ENCODE results near the gene NAALADL2.
"Not testable (repeated sequence)": the region's sequence is repeated elsewhere in the genome, so short reads cannot be mapped to it uniquely, and the experiment has no call there.

NAALADL2 gene

DNA sequence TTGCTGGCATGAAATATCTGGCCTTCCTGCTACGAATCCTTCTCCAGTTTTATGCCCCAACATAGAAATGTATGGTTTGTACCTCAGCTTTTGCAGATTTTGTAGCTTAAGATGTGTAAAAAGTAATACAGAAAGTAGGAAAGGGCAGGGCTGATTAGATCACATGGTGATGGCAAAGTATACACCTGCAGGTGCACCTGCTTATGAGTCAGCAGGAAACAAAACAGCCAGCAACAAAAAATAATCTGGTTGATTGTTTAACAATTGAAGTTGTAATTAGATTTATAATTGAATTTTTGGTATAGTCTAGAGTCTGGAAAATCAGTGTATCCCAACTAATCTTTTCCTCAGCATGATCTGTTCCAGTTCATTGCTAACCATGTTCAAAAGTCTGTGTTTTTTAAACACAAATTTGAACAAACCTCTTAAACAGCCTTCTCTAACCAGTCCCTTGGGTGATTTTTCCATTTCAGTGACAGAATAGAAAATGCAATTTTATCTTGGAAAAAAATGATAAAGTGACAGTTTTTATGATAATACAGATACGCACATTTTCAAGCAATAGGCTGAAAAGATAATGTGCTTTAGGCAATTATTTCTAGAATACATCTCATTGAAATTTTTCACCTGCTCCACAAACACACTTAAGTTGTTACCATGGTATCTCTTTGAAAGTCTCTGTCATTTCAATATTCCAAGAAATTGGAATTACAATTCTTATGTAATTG, 477.4 kb downstream of the NAALADL2 start:
- DNase-seq = no peak

DNA sequence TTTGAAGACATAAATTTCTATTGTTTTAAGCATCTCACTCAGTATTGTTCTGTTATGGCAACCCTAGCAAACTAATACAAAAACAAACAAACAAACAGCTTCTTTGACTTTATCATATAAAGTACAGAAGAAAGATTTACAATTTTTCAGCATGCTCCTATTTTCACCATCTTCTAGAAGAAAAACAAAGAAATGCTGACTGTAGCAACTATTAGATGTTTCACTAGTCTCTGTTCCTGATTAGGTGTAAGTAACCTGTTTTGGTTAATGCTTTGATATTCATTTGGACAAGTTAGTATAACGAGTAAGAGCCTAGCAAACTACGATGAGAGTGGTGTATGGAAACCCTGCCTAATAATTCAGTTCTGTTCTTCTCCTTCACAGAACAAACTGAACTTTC, 478.5 kb downstream of the NAALADL2 start:
- DNase-seq = no peak

DNA sequence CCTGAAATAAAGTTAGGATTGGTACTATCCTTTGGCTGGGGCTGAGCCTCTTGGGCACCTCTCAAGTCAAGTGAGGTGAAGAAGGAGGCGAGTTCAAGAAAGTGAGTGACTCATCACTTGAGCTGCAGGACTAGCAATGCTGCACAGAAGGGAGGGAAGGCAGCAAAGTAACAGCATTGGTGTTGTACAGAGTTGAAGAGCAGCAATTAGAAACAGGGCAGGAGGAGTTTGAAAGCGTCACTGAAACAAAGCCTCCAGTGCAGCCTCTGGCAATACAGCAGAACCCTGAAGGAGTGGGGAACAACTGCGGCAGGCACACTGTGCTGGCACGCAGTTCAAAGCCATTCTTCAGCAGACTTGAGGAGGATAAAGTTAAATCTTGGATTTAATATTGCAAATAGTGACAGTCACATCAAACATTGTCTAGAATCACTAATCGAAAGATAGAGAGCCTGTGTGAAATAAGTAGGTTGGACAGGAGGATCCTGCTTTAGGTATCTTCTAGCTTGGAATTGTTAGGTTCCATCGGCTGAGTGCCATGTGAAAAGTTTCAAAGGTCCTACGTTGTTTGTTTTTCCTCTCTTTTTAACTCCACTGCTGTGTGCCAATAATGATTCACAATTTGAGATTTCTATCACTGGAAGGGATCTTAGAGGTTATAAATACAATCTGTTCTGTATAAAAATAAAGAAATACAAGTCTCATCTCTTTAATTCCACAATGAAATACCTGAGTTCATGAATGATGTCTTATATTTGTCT, 479.8 kb downstream of the NAALADL2 start:
- peak; percentile 14 for DNase-seq

DNA sequence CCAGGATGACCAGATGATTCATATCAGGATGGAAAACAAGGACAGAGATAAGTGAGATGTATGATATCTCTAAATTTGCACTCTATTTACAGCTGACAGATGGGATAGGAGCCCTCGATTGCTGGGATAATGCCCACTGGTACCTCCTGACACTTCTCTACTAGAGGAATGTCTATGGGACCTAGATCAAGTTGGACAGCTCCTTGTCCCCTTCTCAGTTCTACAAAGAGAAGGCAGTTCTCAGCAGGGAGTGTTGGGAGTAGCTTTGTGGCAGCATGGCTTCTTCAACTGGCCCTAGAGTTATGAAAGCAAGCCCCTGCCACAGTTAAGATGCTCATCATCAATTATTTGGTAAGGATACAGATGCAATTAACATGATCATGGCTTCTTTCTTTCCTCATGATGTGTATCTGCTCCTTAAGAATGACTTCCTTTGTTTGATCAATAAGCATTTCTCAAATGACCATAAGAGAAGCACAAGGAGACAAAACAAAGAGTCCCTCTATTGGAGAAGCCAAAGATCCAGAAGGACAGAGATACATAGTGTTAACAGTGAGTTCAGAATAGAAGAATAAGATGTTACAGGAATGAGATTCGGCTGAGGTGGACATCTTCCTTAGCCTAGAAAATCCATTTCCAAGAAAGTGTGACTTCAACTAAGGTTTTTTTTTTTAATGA, 481.3 kb downstream of the NAALADL2 start:
- no peak for DNase-seq

DNA sequence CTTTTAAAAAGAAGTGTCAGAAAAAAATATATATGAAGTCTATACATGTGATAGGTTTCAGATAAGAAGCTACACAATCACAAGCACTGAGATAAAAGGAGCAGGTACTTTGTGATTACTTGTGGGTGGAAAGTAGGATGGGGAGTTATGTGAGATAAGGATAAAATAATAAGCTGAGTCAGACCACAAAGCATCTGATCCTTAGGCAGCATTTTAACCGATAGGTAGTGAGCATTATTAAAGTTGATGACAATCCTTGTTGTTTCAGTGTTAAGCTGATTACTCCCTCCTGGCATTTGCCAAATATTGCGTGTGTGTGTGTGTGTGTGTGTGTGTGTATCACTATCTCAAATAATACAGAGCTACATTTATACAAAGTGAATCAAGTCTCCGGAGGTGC, 483.1 kb downstream of the NAALADL2 start:
- no peak for DNase-seq

DNA sequence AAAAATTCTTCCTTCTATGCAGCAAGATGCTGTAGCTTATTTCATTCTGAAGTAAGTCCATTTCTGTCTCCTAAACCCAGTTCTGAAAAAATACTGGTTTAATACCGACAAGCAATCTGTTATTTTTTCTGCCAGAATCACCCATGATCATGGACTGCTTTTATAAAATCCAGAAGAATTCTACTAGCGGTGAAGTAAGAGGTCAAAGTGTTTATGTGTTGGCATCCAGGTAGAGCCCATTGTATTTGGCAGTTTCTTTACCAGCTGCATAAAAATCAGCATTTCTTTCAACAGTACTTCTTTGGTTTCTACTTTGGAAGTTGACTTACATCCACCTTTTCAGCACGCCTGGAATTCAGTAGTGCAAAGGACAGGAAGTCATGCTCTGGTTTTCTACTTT, 484.8 kb downstream of the NAALADL2 start:
- no peak for DNase-seq

DNA sequence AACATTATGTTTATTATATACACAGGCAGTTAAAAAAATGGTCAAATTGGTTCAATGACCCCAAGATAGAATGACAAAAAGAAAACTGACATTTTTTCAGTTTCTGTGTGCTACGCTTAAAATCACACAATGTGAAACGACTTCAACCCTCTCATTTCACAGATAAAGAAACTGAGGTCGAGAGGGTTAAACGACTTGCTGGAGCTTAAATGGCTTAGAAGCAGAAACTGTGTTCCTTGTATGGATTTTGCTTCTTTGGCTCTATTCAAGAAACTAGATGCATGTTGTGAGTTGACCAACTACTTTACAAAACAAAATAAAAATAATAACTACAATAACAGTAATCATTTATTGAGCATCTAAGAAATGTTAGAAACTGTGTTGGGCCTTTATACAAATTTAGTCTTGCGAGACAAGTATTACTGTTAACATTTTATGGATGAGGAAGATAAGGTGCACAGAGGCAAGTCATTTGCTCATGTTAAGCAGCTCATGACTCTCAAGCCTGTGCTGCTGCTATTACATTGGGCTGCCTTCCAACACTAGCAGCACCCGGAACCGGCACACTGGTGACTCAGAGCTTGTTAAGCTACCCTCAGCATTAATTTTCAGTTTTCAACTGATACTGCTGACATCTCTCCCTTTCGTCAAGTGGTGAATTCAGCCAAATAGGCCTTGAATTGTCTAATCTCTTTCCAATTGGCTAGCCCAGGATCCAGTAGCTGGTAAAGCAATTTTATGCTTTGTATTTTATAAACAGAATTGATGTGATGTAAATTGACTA, 487.6 kb downstream of the NAALADL2 start:
- DNase-seq = peak; percentile 8

DNA sequence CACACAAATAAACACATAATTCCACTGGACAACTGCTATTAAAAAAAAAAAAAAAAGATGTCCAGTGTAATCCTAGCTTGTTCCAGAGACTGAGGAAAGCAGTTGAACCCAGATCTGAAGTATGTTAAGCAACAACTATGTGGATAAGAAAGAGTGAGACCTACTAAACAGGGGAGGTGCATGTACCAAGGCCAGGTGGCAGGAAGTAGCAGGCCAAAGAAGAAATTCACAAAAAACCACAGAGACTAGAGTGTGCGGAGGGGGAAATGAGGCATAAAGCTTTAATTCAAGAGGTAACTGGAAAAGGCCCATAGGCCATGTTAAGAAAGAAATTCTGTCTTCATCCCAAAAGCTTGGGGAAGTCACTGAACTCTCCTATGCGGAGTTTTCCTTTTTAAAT, 490.0 kb downstream of the NAALADL2 start:
- no peak for DNase-seq

DNA sequence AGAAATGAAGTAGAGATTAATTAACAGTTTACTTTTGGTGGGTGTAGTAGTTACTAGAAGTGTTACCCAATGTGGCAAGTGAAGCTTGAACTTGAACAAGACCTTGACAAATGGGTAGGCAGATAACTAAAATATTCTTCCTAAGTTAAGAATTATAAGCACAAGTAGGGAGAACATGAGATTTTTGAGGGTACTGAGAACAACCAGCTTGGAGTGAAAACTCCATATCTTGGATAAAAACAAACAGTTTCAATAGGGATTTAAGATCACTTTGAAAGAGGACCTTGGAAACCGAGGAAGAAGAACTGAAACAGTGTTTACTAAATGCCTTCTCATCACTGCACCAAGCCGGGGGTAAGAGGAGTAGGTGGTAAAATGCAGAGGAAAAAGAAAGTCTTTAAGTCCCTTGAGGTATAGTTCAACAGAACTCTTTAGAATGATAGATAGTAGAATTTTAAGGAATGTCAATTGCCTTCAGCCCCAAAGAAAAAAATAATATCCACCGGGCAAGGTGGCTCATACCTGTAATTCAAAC, 496.7 kb downstream of the NAALADL2 start:
- no peak for DNase-seq

DNA sequence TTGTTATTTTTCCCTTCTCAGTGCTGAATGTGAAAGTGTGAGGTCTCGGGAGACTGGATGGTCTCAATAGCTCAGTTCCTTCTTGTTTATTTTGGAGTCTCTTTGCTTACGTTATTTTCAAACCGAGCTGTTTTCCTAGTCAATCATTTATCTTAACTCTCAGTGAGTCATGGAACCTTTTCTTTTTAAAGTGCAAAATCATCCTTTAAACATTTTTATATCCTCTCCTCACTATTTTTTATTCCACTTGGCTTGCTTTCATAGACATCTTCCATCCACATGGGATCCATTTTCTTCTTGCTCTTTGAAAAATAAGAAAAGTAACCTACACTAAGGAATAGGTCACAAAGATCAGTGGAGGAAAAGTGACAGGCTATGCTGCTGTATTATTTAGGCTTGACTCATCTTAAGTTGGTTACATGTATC, 497.8 kb downstream of the NAALADL2 start:
- no peak for DNase-seq

DNA sequence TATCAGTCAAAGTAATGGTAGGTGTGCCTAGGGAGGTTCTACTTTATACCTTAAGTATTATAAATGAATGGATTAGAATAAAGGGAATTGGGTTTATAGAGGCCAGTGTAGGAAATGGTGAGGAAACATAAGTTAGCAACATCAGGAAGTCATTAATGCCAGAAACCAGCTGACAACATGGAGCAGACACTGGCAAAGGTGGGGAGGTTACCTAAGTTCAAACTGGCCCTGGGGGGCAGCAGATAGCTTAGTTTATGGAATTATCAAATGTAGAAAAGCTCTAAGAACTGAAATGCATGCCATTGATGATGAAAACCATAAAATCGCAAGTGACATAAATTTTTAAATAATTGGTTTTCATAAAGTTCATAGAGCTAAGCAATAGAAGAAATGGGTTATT, 498.6 kb downstream of the NAALADL2 start:
- no peak for DNase-seq

DNA sequence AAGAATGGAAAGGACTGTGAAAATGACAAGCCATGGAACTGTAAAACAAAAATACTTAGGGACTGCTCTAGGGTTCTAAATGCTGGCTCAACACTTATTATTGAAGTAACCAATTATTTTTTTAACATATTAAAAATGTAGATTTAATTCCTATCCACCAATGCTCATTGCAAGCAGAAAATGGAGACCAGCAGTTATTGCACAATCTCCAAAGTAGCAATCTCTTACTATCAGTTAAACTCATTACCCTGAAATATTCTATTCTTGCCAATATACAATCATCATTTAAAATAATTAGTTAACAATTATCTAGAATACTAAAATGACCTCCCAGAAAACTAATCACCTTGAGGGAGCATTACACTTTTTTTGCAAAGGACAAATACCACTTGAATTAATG, 499.8 kb downstream of the NAALADL2 start:
- no peak for DNase-seq

DNA sequence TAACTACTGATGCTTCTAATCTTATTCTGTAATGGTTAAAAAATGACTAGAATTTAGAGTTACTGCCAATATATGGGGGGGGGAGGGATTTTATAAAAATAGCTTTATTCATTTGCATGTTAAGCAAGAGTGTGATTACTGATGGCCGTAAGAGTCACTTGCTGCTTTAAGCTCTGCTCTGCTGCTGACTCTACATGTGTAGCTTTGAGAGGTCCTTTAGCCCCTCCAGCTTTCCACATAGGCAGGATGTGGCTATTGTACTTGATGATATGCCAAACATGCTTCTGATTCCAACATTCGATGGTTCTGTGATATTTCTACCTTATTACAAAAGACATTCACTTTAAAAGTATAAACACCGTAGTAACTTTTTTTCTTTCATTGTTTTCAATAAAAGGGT, 511.3 kb downstream of the NAALADL2 start:
- not testable (repeated sequence) for DNase-seq

DNA sequence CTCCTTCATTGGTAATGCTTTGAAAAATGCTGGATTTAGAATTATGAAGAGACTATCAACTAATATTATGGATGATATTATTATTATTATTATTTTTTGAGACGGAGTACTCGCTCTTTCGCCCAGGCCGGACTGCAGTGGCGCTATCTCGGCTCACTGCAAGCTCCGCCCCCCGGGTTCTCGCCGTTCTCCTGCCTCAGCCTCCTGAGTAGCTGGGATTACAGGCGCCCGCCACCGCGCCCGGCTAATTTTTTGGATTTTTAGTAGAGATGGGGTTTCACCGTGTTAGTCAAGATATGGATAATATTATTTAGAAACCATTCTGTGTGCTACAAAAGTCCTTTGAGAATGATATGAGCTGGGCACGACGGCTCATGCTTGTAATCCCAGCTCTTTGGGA, 512.1 kb downstream of the NAALADL2 start:
- not testable (repeated sequence) for DNase-seq

DNA sequence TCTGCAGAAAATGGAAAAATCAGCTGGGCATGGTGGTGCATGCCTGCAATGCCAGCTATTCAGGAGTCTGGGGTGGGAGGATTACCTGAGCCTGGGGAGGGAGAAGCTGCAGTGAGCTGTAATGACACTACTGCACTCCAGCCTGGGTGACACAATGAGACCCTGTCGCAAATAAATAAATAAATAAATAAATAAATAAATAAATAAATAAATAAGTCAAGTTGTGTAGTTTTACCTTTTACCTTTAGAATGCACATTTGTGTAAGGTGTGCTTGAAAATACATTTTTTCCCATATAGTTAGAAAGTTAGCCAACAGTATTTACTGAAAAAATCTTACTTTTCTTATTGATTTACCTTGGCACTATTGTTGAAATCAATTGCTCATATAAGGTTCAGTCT, 515.6 kb downstream of the NAALADL2 start:
- no peak for DNase-seq

DNA sequence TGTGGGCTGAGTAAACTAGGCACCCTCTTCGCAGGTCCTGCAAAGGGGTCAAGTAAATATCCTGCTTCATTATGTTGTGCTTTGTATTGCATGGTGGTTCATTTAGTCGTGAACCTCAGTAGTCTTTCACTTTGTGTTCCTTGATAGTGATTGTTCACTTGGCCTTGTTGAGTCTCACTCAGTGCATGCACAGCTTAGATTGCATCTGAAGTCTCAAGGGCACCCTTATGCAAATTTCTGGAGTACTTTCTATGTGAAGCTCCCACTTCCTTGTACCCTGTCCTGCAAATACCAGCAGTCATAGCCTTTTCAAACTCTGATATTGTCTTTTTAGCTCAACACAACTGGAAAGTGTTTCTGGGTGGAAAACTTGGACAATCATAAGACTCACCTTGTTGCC, 519.2 kb downstream of the NAALADL2 start:
- no peak for DNase-seq

DNA sequence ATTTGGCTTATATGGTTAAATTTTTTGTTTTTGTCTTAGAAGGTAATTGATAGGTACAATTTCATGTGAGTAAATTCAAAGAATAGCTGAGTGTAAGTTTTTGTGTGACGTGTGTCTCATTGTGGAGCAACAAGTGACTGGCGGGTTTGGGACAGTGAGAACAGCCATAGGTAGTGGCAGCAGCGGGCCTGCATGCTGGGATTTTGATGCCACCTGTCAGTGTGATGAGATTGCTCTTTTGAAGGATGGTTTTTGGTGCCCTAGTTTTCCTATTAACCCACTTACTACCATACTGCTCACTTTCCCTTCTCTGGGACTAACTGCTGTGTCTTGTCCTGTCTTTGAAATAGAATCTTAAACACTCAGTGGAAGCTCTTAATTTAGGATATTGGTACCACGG, 522.6 kb downstream of the NAALADL2 start:
- peak; percentile 75 for DNase-seq

DNA sequence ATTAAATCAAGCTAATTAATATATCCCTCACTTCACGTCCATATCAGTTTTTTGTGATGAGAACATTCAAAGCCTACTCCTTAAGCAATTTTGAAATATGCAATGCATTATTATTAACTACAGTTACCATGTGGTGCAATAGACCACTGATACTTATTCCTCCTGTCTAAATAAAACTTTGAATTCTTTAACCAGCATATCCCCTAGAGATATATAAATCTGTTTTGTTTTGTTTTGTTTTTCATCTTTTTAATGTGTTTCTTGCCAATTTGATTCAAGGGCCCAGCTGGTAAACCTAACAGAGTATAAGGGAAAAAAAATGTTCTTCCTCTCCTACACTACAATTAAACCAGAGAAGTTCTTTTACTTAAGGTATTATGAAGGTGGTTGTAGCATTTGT, 524.2 kb downstream of the NAALADL2 start:
- no peak for DNase-seq

DNA sequence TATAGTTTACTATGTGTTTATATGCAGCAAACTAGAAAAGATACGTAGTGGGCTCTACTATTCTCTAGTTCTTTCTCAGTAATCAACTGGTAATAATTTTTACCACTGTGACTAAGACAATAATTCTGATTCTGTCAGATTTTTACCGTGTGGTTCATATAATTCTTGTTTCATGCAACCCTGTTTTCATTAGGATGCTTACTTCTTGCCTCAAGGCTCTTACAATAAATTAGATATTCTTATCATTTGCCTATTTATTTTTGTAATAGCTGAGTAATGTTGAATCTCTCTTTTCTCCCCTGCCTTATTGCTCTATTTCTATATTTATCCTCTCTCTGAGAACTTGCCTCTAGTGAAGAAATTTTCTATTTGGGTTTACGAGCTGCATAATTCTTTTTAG, 524.7 kb downstream of the NAALADL2 start:
- no peak for DNase-seq

DNA sequence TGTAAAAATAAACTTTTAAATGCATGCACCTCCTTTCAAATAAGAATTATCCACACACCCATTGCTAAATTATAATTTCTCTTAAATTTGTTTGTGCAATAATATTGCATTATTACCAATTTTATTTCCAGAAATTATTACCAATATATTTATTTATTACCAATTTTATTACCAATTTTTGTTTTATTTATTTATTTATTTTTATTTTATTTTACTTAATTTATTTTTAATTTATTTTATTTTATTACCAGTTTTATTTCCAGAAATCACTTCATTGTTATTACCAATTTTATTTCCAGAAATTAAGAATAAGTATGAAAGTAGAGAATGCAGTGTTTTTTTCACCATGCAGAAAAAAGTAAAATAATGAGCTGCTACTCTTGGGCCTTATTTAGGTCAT, 525.4 kb downstream of the NAALADL2 start:
- no peak for DNase-seq

DNA sequence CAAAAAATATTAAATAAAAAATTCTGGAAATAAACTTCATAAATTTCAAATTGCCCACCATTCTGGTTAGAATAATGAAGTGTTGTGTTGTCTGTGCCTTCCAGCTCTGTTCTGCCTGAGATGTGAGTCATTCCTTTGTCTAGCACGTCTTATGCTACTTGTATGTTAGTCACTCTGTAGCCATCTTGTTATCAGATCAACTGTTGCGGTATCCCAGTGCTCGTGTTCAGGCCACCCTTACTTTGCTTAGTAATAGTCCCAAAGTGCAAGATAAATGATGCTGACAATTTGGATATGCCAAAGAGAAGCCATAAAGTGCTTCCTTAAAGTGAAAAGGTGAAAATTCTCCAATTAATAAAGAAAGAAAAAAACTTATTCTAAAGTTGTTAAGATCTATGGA, 527.5 kb downstream of the NAALADL2 start:
- DNase-seq = no peak

DNA sequence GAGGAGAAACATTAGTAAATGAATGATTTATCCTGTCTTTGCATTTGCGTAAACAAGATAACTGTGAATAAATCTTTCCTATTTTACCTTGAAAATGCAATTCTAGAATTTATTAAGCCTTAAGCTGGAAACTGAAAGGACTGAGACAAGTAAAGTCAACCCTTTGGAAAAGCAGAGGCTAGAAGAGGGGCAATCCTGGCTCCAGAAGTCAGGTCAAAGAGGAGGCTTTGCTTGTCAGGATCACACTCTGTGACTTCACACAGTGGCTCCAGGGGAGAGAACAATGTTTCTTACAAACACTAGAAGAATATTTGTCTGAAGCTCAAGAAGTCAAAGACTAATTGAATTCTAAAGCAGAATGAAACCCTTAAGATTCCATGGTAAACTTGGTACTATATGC, 530.4 kb downstream of the NAALADL2 start:
- DNase-seq = no peak

DNA sequence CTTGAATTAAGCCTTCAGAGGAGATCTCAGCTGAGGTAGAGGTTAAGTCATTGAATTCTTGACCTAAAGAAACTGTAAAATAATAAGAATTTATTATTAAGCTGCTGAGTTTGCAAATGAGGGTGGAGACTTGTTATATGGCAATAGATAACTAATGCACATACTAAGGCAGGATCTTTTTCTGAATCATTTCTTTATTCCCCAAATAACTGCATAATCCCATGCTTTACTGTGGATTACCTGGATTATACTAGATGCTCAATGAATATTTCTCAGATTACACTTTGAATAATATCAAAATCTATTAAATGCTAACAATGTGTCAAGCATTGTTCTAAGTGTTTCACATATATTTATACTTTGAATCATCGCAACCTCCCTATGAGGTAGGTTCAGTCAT, 532.5 kb downstream of the NAALADL2 start:
- DNase-seq = no peak

All from eye (tissue), 1 donor.